ENCODE results near the gene LY6G5B. TPM values are rescaled to one million over a fixed set of nuclear protein-coding genes. Genes with fewer than 3 reads are reported as not detected.

LY6G5B gene
- total RNA-seq, 1 donor from 2014 or later = 24.2 TPM

GRCh38 chr6:31652925-31653724 is 16.7 kb upstream of the LY6G5B start:
- Mint-ChIP-seq H3K27me3 (ENCODE audit: low read depth) (peaks cover 9% of the 10 kb centered on the region), H3K9me3 (no peaks in the 10 kb centered on the region), H3K4me1 (peaks cover 45% of the 10 kb centered on the region), H3K36me3 (ENCODE audit: low read depth) (peaks cover 13% of the 10 kb centered on the region), H3K4me3 (peak overlapping the region; percentile 94), H3K27ac (ENCODE audit: unreplicated experiment) (peak overlapping the region; percentile 100)
- no peak for TF ChIP-seq CTCF (conservative IDR thresholded peaks at IDR 0.05)
- no peak for DNase-seq (ENCODE audit: low read depth, low spot score)

GRCh38 chr6:31654574-31655348 is 15.0 kb upstream of the LY6G5B start:
- H3K4me1 Mint-ChIP-seq = peaks cover 56% of the 10 kb centered on the region
- H3K4me3 Mint-ChIP-seq = peak overlapping the region; percentile 79
- peaks cover 9% of the 10 kb centered on the region for H3K27me3 Mint-ChIP-seq (ENCODE audit: low read depth)
- H3K27ac Mint-ChIP-seq (ENCODE audit: unreplicated experiment) = peak overlapping the region; percentile 12
- H3K36me3 Mint-ChIP-seq (ENCODE audit: low read depth) = peaks cover 7% of the 10 kb centered on the region
- H3K9me3 Mint-ChIP-seq = no peaks in the 10 kb centered on the region
- no peak for TF ChIP-seq CTCF (conservative IDR thresholded peaks at IDR 0.05)
- no peak for DNase-seq (ENCODE audit: low read depth, low spot score)

GRCh38 chr6:31655349-31656237 is 14.2 kb upstream of the LY6G5B start, which contains the start of gene APOM:
Gene APOM, plus strand, starts transcription at chr6:31655894. Its CDS starts 73 bp downstream, at chr6:31655967.
- peaks cover 7% of the 10 kb centered on the region for H3K36me3 Mint-ChIP-seq (ENCODE audit: low read depth)
- H3K4me1 Mint-ChIP-seq = peaks cover 58% of the 10 kb centered on the region
- peak within 1 kb of the TSS; percentile 79 for H3K4me3 Mint-ChIP-seq
- peak within 1 kb of the TSS; percentile 12 for H3K27ac Mint-ChIP-seq (ENCODE audit: unreplicated experiment)
- TF ChIP-seq CTCF (conservative IDR thresholded peaks at IDR 0.05) = no peak
- no peaks in the 10 kb centered on the region for H3K9me3 Mint-ChIP-seq
- no peak for DNase-seq (ENCODE audit: low read depth, low spot score)
- H3K27me3 Mint-ChIP-seq (ENCODE audit: low read depth) = peaks cover 9% of the 10 kb centered on the region

GRCh38 chr6:31657406-31658157 is 12.2 kb upstream of the LY6G5B start:
- no peak for DNase-seq (ENCODE audit: low read depth, low spot score)
- H3K4me1 Mint-ChIP-seq = peaks cover 50% of the 10 kb centered on the region
- H3K36me3 Mint-ChIP-seq (ENCODE audit: low read depth) = no peaks in the 10 kb centered on the region
- H3K27ac Mint-ChIP-seq (ENCODE audit: unreplicated experiment) = no peak overlapping the region
- H3K9me3 Mint-ChIP-seq = no peaks in the 10 kb centered on the region
- H3K4me3 Mint-ChIP-seq = peak overlapping the region; percentile 93
- no peak for TF ChIP-seq CTCF (conservative IDR thresholded peaks at IDR 0.05)
- peaks cover 4% of the 10 kb centered on the region for H3K27me3 Mint-ChIP-seq (ENCODE audit: low read depth)
